ENCODE data around the gene SELPLG.

DNA sequence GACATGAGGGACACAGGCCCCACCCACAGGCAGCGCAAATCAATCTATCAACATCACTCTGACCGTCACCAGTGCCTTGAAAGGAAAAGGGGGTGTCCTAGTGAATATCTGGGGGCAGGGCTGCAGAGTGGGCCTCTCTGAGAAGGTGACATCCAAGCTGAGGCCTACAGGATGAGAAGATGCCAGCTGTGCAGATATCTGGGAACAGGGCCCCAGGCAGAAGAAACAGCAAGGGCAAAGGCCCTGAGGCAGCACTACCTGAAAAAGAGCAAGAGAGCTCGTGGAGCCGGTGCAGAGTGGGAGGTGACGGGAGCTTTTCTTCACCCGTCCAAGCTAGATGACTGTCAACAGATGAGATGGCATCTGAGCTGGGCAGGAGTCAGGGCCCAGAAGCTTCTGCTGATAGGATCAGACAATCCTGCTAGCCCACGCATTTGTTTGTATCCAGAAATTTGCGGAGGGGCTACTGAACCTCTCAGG lies 23.3 kb downstream of the SELPLG start:
- no peak for TF ChIP-seq EP300 (IDR thresholded peaks at IDR 0.05)
- TF ChIP-seq, protein P1, sequence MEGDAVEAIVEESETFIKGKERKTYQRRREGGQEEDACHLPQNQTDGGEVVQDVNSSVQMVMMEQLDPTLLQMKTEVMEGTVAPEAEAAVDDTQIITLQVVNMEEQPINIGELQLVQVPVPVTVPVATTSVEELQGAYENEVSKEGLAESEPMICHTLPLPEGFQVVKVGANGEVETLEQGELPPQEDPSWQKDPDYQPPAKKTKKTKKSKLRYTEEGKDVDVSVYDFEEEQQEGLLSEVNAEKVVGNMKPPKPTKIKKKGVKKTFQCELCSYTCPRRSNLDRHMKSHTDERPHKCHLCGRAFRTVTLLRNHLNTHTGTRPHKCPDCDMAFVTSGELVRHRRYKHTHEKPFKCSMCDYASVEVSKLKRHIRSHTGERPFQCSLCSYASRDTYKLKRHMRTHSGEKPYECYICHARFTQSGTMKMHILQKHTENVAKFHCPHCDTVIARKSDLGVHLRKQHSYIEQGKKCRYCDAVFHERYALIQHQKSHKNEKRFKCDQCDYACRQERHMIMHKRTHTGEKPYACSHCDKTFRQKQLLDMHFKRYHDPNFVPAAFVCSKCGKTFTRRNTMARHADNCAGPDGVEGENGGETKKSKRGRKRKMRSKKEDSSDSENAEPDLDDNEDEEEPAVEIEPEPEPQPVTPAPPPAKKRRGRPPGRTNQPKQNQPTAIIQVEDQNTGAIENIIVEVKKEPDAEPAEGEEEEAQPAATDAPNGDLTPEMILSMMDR (IDR thresholded peaks at IDR 0.05): no peak
- no peak for TF ChIP-seq POLR2A (IDR thresholded peaks at IDR 0.05; ENCODE audit: low read depth)
- no peak for TF ChIP-seq POLR2AphosphoS5 (IDR thresholded peaks at IDR 0.05)
